Measurements from ENCODE around the gene BCAS3.

The BCAS3 gene

GRCh38 chr17:61075988-61076387 lies 398.3 kb downstream of the BCAS3 start:
- DNase-seq, result no peak
- TF ChIP-seq GATA1 (IDR thresholded peaks at IDR 0.05; ENCODE audit: low read depth, low read length) (no peak), POLR2A (IDR thresholded peaks at IDR 0.05; ENCODE audit: low read length) (no peak)

GRCh38 chr17:61076621-61077031 lies 399.0 kb downstream of the BCAS3 start:
- no peak for DNase-seq
- TF ChIP-seq GATA1 (IDR thresholded peaks at IDR 0.05; ENCODE audit: low read depth, low read length), result no peak
- no peak for TF ChIP-seq POLR2A (IDR thresholded peaks at IDR 0.05; ENCODE audit: low read length)

GRCh38 chr17:61081959-61082358 lies 404.3 kb downstream of the BCAS3 start:
- no peak for DNase-seq
- TF ChIP-seq POLR2A (IDR thresholded peaks at IDR 0.05; ENCODE audit: low read length) (no peak), GATA1 (IDR thresholded peaks at IDR 0.05; ENCODE audit: low read depth, low read length) (no peak)

- no peak for TF ChIP-seq GATA1 (IDR thresholded peaks at IDR 0.05; ENCODE audit: low read depth, low read length)
- TF ChIP-seq POLR2A (IDR thresholded peaks at IDR 0.05; ENCODE audit: low read length), result no peak
- DNase-seq, result no peak
Measured at GRCh38 chr17:61084260-61084659, 406.6 kb downstream of the BCAS3 start.

GRCh38 chr17:61087024-61087423 lies 409.4 kb downstream of the BCAS3 start:
- TF ChIP-seq POLR2A (IDR thresholded peaks at IDR 0.05; ENCODE audit: low read length), result no peak
- no peak for TF ChIP-seq GATA1 (IDR thresholded peaks at IDR 0.05; ENCODE audit: low read depth, low read length)
- DNase-seq, result peak; percentile 49 to 68

GRCh38 chr17:61088556-61088955 lies 410.9 kb downstream of the BCAS3 start:
- TF ChIP-seq GATA1 (IDR thresholded peaks at IDR 0.05; ENCODE audit: low read depth, low read length), result no peak
- TF ChIP-seq POLR2A (IDR thresholded peaks at IDR 0.05; ENCODE audit: low read length), result no peak
- DNase-seq, result no peak

GRCh38 chr17:61091096-61091495 lies 413.4 kb downstream of the BCAS3 start:
- no peak for TF ChIP-seq POLR2A (IDR thresholded peaks at IDR 0.05; ENCODE audit: low read length)
- no peak for TF ChIP-seq GATA1 (IDR thresholded peaks at IDR 0.05; ENCODE audit: low read depth, low read length)
- DNase-seq, result no peak

GRCh38 chr17:61097781-61098180 lies 420.1 kb downstream of the BCAS3 start:
- TF ChIP-seq GATA1 (IDR thresholded peaks at IDR 0.05; ENCODE audit: low read depth, low read length) (no peak), POLR2A (IDR thresholded peaks at IDR 0.05; ENCODE audit: low read length) (no peak)
- DNase-seq, result no peak

- TF ChIP-seq POLR2A (IDR thresholded peaks at IDR 0.05; ENCODE audit: low read length) (no peak), GATA1 (IDR thresholded peaks at IDR 0.05; ENCODE audit: low read depth, low read length) (no peak)
- no peak for DNase-seq
Measured at GRCh38 chr17:61106354-61106753, 428.7 kb downstream of the BCAS3 start.

- no peak for DNase-seq
- TF ChIP-seq POLR2A (IDR thresholded peaks at IDR 0.05; ENCODE audit: low read length) (no peak), GATA1 (IDR thresholded peaks at IDR 0.05; ENCODE audit: low read depth, low read length) (no peak)
Measured at GRCh38 chr17:61116577-61116976, 438.9 kb downstream of the BCAS3 start.

GRCh38 chr17:61117983-61118382 lies 440.3 kb downstream of the BCAS3 start:
- DNase-seq, result no peak
- TF ChIP-seq POLR2A (IDR thresholded peaks at IDR 0.05; ENCODE audit: low read length), result no peak
- no peak for TF ChIP-seq GATA1 (IDR thresholded peaks at IDR 0.05; ENCODE audit: low read depth, low read length)

GRCh38 chr17:61118871-61119270 lies 441.2 kb downstream of the BCAS3 start:
- DNase-seq, result no peak
- TF ChIP-seq GATA1 (IDR thresholded peaks at IDR 0.05; ENCODE audit: low read depth, low read length) (no peak), POLR2A (IDR thresholded peaks at IDR 0.05; ENCODE audit: low read length) (no peak)

- TF ChIP-seq GATA1 (IDR thresholded peaks at IDR 0.05; ENCODE audit: low read depth, low read length) (no peak), POLR2A (IDR thresholded peaks at IDR 0.05; ENCODE audit: low read length) (no peak)
- DNase-seq, result no peak
Measured at GRCh38 chr17:61122326-61122913, 444.8 kb downstream of the BCAS3 start.

- TF ChIP-seq GATA1 (IDR thresholded peaks at IDR 0.05; ENCODE audit: low read depth, low read length) (no peak), POLR2A (IDR thresholded peaks at IDR 0.05; ENCODE audit: low read length) (no peak)
- DNase-seq, result no peak
Measured at GRCh38 chr17:61124562-61124961, 446.9 kb downstream of the BCAS3 start.

- TF ChIP-seq POLR2A (IDR thresholded peaks at IDR 0.05; ENCODE audit: low read length) (no peak), GATA1 (IDR thresholded peaks at IDR 0.05; ENCODE audit: low read depth, low read length) (no peak)
- no peak for DNase-seq
Measured at GRCh38 chr17:61126473-61127249, 449.0 kb downstream of the BCAS3 start.

Measured in erythroblast (primary cell).